Gastrocnemius medialis (tissue), 4 donors: ENCODE measurements around the gene CYLD.

Source experiments
- POLR2A ChIP-seq, 2 donors: fragments of 450-650 bp; IDR thresholded peaks; one replicate each; pipeline ENCODE4 v1.6.1; 2017; ENCODE audit warnings: antibody characterized with exemption in 2 of 2, mild to moderate bottlenecking in 2 of 2, moderate library complexity in 2 of 2
- TF ChIP-seq, protein P1 (sequence below), 5 experiments: fragments of 450-650 bp in 3 of 5; fragments of 200-600 bp in 2 of 5; sonication (generic) in 2 of 5; IDR thresholded peaks in 4 of 5; conservative IDR thresholded peaks in 1 of 5; 1 replicate in 4 of 5; 2 replicates in 1 of 5; pipeline ENCODE4 v1.5.1; 2016 to 2019; ENCODE audit warnings: antibody characterized with exemption in 5 of 5, mild to moderate bottlenecking in 3 of 5, moderate library complexity in 3 of 5

DNA sequence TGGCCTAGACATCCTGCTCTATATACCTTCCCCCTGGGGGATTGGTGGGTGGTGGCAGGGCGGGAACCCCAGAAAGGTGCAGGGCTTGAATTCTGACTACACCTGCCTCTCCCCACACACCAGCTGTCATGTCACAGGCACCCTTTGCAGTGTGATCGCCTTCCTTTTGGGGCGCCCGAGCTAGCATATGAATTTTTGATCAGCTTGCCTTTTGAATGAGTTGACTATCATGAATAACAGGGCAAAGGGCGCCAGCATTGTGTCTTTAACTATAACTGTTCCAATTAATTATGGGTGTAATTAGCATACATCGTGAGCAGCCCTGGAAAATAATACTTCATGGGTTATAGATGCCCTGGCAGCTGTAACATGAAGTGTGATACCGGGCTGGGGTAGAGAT lies 72.7 kb downstream of the CYLD start:
- TF ChIP-seq, protein P1, sequence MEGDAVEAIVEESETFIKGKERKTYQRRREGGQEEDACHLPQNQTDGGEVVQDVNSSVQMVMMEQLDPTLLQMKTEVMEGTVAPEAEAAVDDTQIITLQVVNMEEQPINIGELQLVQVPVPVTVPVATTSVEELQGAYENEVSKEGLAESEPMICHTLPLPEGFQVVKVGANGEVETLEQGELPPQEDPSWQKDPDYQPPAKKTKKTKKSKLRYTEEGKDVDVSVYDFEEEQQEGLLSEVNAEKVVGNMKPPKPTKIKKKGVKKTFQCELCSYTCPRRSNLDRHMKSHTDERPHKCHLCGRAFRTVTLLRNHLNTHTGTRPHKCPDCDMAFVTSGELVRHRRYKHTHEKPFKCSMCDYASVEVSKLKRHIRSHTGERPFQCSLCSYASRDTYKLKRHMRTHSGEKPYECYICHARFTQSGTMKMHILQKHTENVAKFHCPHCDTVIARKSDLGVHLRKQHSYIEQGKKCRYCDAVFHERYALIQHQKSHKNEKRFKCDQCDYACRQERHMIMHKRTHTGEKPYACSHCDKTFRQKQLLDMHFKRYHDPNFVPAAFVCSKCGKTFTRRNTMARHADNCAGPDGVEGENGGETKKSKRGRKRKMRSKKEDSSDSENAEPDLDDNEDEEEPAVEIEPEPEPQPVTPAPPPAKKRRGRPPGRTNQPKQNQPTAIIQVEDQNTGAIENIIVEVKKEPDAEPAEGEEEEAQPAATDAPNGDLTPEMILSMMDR (IDR thresholded peaks at IDR 0.05 in 4 of 5, conservative IDR thresholded peaks at IDR 0.05 in 1 of 5): no peak
- no peak for TF ChIP-seq POLR2A (IDR thresholded peaks at IDR 0.05)
